Stimulated activated CD8-positive, alpha-beta memory T cell treated with anti-CD3 and anti-CD28 coated beads, Interleukin-2, amount 100 ng/mL, for 48 hours (primary cell): ENCODE measurements around the gene PML.

Experiments used
- DNase-seq, 2 donors: peaks; one replicate each; pipeline ENCODE4 v3.0.0-alpha.2; 2020; ENCODE audit warnings: low read depth in 2 of 2

The PML gene

GRCh38 chr15:73984208-73984979 is 10.1 kb upstream of the PML start:
- no peak for DNase-seq

DNA sequence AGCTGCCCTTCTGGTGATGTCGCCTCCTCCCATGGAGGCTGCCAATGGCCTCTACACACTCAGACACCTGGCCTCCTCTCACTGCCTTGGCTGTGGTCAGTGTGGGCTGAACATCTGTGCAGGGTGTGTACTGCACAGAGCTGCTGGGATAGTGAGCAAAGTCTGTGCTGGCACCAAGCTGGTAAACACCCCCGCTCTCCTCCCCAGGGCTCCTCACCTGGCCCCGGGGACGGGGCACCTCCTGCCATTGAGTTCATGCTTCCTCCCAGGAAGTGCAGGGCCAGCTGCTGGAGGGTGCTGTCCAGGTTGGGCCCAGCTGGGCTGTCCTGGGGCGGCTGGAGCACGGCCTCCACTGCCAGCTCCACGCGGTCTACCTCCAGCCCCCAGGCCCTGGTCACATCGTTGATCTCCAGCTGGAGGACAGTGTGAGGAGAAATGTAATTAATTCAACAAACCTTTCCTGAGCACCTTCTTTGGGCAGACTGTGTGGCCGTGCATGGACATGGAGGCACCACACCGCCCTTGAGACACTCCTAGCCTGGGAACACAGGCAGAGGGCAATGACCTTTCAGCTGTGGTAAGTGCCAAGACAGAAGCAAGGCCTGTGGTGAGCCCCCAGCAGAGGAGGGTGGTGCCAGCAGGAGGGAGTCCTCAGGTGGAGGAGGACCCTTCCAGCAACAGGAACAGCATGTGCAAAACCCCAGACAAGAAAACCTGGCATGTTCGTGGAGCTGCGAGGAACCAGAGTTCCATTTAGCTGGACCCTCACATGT is 9.2 kb upstream of the PML start:
- no peak for DNase-seq

DNA sequence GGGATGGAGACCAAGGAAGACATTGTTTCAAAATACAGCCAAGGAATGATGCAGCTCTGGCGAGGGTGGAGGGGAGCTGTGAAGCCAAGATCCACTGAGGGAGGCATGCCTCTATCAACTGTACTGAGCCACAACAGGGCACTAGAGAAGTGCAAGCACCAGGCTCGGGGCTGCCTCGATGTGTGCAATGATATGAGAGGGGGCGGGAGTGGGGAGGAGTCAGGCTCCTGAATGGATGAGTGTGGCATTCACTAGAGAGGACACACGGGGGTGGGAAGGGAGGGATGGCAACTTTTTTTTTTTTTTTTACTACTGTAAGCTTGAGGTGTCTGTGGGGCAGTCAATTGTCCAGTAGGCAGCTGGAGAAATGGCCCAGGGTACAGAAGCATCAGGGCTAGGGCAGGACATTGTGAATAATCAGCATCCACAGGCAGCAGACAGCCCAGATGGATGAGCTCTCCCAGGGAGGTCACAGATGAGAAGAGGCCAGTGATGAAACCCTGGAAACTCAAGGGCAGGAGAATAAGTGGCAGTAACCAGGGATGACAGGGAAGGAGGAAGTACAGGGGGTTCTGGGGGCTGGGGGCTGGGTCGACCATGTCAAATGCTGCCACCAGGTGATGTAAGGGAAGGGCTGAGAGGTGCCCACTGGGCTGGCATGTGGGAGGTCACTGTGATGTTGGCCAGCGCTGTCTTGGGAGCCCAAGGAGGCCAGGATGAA is 8.3 kb upstream of the PML start:
- no peak for DNase-seq

- DNase-seq = no peak
Measured at GRCh38 chr15:73986776-73987056, 7.8 kb upstream of the PML start.

DNA sequence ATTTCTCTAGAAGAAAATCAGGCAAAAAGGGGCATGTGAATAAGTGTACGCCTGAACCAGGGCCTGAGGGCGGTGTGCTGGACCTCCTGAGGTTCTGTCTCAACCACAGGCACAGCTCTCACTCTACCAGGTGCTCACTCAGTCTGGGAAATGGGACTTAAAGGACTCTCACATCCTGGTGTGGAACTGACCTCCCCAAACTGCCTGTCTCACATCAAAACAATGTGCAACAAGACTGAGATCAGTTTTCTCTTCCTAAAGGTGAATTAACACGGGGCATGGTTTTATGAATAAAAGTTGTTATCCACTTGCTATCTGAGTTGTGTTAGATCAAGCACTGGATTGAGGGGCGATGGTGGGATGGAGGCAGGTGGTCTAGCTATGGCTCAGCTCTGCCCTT is 7.3 kb upstream of the PML start:
- DNase-seq = no peak

- no peak for DNase-seq
Measured at GRCh38 chr15:73987681-73988444, 6.7 kb upstream of the PML start.

GRCh38 chr15:73988445-73988969 is 6.0 kb upstream of the PML start:
- DNase-seq = no peak

DNA sequence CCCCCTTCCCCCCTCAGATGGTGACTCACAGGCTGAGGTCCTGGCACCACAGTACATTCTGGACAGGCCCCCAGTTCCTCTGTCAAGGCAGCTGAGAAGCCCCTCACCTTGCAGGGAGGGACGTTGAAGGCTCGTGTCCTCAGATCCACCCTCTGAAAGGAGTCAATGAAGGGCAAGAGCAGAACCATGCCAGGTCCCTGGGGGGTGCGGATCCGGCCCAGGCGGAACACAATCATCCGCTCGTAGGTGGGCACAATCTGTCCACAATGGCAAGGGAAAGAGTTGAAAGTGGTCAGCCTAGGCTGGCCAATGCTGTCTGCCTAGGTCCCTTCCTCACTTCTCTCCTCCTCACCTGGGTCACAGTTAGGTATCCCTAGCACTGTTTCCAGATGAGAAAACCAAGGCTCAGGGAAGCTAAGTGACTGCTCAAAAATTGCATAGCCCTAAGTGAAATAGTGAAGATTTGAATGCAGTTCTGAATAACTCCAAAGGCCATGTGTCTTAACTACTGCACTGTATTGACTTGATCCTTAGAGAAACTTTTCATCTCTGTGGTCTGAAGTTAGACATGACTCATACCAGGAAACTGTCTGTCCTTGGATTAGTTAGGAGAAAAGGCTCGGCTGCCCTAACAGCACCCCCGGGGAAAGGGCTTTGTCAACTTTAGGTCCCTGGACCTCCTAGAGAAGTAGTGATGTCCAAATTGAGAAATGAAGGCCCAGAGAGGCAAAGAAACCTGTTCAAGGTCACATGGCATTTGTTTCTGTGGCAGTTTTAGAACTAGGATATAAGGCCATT is 5.3 kb upstream of the PML start:
- DNase-seq = no peak

DNA sequence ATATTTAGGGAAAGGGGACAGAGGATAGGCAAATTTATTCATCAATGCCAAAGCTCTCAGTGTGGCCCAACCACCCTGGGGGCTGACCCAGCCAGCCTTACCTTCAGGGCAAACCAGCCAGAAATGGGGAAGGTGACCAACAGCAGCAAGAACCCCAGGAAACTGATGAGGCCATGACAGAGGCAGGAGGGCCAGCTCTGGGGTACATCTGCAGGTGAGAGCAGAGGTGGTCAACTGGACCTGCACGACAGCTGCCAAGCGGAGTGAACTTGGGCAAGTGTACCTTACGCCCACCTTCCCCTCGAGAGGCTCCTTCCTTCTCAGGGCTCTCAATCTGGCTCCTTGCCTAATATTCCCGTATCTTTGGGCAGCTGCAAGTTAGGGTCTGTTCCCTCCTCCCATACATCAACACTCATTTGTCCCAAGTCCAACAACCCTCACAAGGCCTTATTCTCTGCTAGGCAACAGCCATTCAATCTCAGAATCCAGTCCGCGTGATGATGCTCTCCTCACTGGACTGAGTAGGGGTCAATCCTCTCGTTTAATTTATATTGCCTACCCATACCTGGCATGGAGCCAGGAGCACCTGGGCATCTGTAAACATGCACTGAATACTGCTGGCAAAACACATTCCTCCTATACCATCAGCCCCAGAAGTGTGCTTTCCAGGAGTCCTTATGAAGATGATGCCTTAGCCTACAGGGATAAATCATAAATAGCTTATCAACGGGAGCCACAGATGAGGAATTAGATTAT is 4.1 kb upstream of the PML start:
- DNase-seq = no peak

DNA sequence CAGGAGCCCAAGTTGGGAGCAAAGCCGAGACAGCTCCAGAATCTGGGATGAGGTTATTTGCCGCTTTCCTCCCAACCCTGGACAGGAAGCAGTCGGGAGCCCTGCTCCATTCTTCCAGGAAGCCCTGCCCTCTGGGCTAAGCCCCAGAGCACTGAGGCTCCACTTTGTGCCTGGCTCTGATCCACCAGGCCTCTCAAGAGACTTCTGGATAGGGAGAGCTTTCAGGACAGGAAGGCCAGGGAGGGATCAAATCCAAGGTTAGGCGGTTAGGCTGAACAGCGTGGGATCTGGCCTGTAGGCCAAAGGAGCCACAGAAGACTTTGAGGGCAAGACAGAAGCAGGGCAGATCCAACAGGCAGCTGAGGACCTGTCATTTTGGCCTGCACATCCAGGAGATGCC is 3.3 kb upstream of the PML start:
- DNase-seq = no peak

DNA sequence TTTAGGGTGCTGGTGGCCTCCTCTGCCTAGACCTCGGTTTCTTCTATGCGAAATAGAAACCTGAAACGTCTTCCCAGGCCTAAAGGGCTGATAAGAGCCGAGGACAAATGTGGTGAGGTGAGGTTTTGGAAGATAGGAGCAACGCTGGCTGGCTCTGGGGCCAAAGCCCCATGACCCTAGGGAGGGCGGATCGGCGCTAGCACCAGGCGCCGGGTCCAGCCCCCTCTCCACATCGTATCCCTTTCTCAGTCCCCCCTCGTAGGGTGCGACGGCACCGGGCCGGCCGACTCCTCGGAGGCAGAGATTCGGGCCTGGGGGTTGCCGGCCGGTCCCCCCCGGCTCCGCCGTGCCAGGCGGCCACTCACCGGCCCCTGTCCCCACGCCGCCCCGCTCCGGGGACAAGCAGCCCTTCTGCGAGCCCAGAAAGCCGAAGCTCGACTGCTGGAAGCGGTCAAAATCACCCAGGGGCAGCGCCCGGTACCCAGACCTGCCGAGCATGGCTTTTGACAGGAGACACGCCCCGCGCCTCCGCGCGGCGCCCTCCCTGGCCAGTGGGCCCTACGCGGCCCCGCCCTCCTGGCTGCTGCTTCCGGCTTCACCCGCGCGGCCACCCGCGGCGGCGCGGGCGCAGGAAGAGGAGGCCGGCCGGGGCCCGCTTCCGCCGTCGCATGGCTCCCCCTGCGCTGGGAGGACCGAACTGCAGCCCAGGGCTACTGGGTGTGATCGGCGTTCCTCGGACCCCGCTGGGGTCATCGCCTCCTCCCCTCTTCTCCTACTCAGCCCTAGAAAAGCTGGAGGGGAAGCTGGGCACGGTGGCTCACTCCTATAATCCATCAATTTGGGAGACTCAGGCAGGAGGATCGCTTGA is 2.6 kb upstream of the PML start, which contains the start of gene STOML1:
STOML1 (minus strand) TSS at position 570 of the 868 bp plus-strand sequence; CDS start at position 498, 72 bp downstream.
- peak; percentile 91 to 96 for DNase-seq

DNA sequence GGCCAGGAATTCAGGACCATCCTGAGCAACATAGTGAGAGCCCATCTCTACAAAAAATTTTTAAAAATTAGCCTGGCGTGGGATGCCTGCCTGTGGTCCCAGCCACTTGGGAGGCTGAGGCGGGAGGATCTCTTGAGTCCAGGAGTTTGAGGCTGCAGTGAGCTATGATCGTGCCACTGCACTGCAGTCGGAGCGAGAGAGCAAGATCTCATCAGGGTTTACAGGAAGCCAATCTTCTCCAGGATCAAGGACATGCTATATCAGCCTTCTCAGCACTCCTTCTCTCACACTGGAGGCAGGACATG is 2.0 kb upstream of the PML start:
- DNase-seq = no peak

- no peak for DNase-seq
Measured at GRCh38 chr15:73993211-73993994, 1.1 kb upstream of the PML start.

DNA sequence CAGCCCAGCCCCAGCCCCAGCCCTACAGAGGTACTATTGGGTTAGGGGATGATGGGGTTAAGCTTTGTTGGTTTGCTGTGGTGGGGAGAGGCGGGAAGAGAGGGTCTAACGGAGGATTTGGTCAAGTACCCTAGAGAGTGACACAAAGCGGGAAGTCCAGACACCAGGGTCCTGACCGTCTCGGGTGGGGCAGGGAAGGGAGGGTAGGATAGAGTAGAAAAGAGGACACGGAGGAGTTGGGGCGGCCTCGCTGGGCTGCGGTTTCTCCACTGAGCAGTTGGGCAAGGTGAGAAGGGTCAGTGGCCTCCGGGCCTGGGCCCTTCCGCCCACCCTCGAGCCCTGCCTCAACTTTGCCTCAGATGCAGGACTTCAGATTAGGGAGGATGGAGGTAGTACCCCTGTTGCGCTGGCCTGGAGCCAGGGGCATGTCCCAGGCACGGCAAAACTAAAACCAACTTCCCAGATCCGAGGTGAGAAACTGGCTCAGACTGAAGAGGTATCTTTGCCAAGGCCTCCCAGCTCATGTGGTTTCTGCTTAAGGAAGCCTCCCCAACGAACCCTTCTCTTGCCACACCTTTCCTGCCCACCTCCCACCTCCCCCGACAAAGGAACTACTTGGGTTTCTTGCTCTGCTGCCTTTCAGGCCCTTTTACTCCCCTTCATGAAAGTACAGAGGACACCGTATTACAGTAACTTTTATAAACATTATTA is 551 bp downstream of the PML start:
- no peak for DNase-seq

- DNase-seq = no peak
Measured at GRCh38 chr15:73996267-73996666, 1.8 kb downstream of the PML start.

GRCh38 chr15:73996939-73997338 is 2.4 kb downstream of the PML start:
- DNase-seq = no peak

- no peak for DNase-seq
Measured at GRCh38 chr15:73997986-73998385, 3.5 kb downstream of the PML start.
